AG08396 (cell line): Measurements from ENCODE around the gene CNTN4.
"Not testable (repeated sequence)": the region's sequence is repeated elsewhere in the genome, so short reads cannot be mapped to it uniquely, and the experiment has no call there.

Experiments
- DNase-seq: peaks from one replicate; pipeline ENCODE4 v3.0.0; 2012; ENCODE audit warnings: low spot score, mixed read lengths

CNTN4 gene

DNA sequence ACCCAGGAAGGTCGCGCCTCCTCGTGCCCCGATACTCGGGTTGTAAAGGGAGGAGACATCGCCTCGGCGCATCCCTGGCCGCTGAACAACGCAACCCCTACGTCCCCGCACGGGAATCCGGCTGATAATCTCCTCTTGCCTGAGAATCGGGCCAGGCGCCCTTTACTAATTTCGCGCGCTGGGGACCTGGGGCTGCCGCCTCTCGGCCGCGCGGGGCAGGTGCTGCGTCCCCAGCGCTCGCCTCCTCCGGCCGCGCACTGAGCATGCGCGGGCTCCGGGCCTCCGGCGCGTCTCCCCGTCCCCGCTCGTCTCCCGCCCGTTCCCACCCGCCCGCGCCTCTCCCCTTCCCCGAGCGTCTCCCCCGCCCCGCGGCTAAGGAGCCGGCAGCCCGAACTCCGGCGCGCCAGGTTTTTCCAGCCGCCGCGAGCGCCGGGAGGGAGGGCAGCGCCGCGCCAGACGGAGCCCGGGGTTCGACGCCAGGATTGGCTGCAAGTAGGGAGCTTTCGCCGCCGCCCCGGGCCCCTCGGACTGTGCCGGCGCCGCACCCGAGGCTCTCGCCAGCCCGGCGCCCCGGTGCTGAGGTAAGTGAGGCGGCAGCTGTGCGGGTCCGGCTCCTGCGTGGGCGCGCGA, at the start of gene CNTN4:
Gene CNTN4, plus strand, starts transcription at position 469 of the 630 bp plus-strand sequence.
- peak; percentile 22 for DNase-seq

- DNase-seq = no peak
Observed at GRCh38 chr3:2061360-2061759, 37.3 kb upstream of the CNTN4 start.

- DNase-seq = no peak
Observed at GRCh38 chr3:2071531-2071930, 27.1 kb upstream of the CNTN4 start.

GRCh38 chr3:2078821-2079220, 19.8 kb upstream of the CNTN4 start:
- DNase-seq = no peak

DNA sequence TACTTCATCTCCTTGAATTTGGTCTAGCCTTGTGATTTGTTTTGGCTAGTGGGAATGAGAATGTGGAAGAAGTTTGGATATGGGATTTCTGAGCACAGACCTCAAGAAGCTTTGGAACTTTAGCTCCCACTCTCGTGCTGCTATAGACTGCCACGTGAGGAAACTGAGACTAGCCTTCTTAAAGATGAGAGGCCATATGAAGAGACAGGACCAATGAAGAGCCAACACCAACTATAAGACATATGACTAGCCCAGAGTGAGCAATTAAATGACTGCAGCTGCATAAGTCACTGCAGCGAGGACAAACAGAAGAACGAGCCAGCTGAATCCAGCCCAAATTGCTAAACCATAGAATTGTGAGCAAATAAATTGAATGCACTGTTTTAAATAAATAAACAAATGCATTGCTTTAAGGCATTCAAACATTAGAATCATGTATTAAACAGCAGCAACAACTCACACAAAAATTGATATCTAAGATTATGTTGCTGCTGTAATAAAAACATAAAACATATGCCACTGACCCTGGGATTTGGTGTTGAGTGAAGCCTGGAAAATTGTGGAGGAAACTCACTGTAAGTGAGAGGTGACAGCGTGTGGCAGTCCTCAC, 15.7 kb upstream of the CNTN4 start:
- DNase-seq = no peak

DNA sequence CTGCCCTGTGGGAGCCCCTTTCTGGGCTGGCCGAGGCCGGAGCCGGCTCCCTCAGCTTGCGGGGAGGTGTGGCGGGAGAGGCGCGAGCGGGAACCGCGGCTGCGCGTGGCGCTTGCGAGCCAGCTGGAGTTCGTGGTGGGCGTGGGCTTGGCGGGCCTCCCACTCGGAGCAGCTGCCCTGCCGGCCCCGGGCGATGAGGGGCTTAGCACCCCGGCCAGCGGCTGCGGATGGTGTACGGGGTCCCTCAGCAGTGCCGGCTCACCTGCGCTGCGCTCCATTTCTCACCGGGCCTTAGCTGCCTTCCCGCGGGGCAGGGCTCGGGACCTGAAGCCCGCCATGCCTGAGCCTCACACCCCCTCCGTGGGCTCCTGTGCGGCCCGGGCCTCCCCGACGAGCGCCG, 15.1 kb upstream of the CNTN4 start:
- DNase-seq = not testable (repeated sequence)

- DNase-seq = no peak
Observed at GRCh38 chr3:2090095-2090911, 8.4 kb upstream of the CNTN4 start.

DNA sequence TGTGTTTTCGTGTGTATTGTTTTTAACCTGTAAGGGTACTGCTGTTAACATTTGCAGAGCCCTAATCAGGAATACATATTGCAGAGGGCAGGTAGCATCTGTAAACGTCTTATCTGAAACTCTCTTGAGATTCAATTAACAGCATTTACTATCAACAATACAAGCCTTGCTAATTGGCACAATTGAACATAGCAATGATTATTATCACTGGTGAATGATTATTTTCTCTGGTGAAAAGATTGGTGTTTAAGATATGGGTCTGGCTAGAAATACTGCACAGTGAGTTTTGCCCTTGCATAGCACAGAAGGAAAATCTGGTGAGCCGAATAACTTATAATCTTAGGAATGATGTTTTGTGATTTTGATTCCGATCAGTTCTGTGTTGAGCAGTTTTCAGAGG, 5.9 kb upstream of the CNTN4 start:
- DNase-seq = no peak

DNA sequence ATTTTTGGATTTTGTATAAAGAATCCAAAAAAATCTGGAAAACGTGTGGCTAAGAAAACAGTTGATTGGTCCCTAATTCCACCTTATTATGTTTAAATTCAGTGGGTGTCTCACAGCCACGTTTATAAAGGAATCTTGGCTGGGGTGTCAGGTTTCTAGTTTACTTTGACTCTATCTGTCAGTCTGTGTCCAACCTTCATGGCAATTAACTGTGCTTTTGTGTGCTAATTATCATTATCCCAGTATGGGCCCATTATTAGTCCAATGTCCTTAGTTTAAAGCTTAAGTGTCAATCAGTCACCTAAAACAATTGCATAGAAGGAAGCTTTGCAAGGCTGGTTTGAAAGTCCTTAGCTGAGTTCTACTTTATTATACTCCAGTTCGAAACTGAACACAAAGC, 3.7 kb upstream of the CNTN4 start:
- no peak for DNase-seq

DNA sequence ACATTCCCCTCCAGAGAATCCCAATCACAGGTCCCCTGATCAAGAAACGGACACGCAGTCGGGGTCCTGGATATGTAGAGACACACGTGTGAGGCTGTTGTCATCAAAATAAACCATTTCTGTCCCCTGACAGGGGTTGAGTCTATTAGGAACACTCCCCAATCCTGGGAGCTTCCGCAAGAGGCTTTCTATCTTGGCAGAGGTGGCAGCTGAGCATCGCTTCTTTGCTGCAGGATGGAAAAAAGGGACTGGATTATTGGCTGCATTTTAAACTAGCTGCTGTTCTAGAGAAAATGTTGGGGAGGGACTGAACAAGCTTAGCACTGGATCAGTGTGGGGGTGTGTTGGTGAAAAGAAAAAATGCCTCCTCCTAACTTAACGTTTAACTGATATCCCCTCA, 2.5 kb upstream of the CNTN4 start:
- DNase-seq = no peak

DNA sequence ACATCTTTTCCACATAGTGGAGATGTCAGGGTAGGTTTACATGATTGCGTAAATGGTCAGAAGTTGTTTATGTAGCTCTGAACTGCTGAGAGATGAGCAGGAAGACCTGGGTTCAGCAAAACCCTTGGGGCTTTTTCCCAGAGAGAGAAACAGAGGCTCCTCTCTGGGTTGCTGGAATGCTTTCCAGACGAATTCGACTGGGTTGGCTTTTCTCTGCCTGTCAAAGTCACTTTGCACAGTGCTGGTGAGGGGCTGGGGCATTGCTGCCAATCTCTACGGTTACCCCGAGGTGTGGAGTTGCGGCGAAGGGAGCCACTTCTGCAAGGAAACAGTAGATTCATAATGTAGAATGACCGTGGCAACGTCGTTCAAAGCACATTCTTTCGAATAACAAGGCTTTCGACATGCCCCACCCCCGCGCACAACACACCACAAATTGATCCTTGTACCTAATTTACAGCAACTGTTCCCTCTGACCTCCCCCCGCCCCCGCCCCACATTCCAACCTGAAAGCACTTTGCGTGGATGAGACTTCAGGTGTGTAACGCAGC, 950 bp upstream of the CNTN4 start:
- DNase-seq = no peak

- no peak for DNase-seq
Observed at GRCh38 chr3:2099028-2099671, 484 bp downstream of the CNTN4 start.

GRCh38 chr3:2099779-2100191, 1.1 kb downstream of the CNTN4 start:
- no peak for DNase-seq

- no peak for DNase-seq
Observed at GRCh38 chr3:2106438-2106837, 7.8 kb downstream of the CNTN4 start.

DNA sequence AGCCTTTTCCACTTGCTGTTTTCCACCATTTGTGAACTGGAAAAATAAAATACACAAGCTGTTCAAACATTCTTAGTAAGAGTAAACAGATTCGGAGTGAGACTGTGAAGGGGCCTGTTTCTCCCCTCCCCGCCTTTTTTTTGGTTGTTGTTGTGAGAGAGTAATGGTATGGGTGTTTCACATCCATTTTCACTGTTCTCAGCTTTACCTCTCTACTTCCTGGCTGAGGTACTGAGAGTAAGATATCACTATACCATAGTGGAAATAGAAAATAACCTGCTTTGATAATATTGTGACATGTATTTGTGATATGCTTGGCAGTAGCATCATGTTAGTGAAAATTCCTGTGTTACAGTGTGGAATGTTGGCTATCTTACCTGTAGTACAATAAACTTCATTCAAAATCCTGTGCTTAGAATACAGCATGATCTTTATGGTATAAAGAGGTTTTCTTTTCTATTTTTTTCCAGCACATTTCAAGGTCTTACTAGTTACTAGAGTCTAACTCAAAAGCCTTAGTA, 12.0 kb downstream of the CNTN4 start:
- no peak for DNase-seq

GRCh38 chr3:2114617-2115275, 16.1 kb downstream of the CNTN4 start:
- DNase-seq = no peak

- no peak for DNase-seq
Observed at GRCh38 chr3:2130726-2131125, 32.1 kb downstream of the CNTN4 start.

- DNase-seq = no peak
Observed at GRCh38 chr3:2133146-2133545, 34.5 kb downstream of the CNTN4 start.

GRCh38 chr3:2137651-2138050, 39.0 kb downstream of the CNTN4 start:
- DNase-seq = no peak

- no peak for DNase-seq
Observed at GRCh38 chr3:2141482-2141881, 42.8 kb downstream of the CNTN4 start.

- no peak for DNase-seq
Observed at GRCh38 chr3:2148561-2149340, 50.1 kb downstream of the CNTN4 start.
